Lung (tissue), 12 donors: ENCODE data around the gene LIME1. TPM values are rescaled to one million over a fixed set of nuclear protein-coding genes. Genes with fewer than 3 reads are reported as not detected.

Source experiments
- ATAC-seq: fragments of 200-7000 bp; cut with Tn5 transposase; one replicate; pipeline ENCODE4 v1.9.1; 2020; ENCODE audit warnings: moderate number of reproducible peaks; ENCODE audit not compliant: insufficient read depth, low FRiP score
- DNase-seq, 3 donors: peaks; one replicate each; pipeline ENCODE4 v3.0.0-alpha.2; 2013 to 2017
- H3K27ac ChIP-seq, 2 donors: one replicate each; pipeline ENCODE4 v1.5.1; 2013; ENCODE audit warnings: mild to moderate bottlenecking in 2 of 2, moderate library complexity in 2 of 2, control low read depth in 1 of 2, inconsistent platforms in 1 of 2, low read depth in 1 of 2, low read length in 1 of 2
- H3K27me3 ChIP-seq, 3 donors: one replicate each; pipeline ENCODE4 v1.5.1; 2013; ENCODE audit warnings: low read length in 2 of 3; ENCODE audit not compliant: control insufficient read depth in 3 of 3, insufficient read depth in 3 of 3
- H3K36me3 ChIP-seq, 4 donors: one replicate each; pipeline ENCODE4 v1.5.1; 2013; ENCODE audit warnings: low read length in 4 of 4, mild to moderate bottlenecking in 1 of 4, moderate library complexity in 1 of 4; ENCODE audit not compliant: control insufficient read depth in 4 of 4, insufficient read depth in 4 of 4
- H3K4me1 ChIP-seq, 5 donors: one replicate each; pipeline ENCODE4 v1.5.1; 2013; ENCODE audit warnings: low read length in 5 of 5, mild to moderate bottlenecking in 2 of 5, moderate library complexity in 1 of 5; ENCODE audit not compliant: control insufficient read depth in 5 of 5, insufficient read depth in 5 of 5
- H3K4me3 ChIP-seq: one replicate; pipeline ENCODE4 v1.5.1; 2013; ENCODE audit warnings: mild to moderate bottlenecking, control low read depth, moderate library complexity
- H3K9ac ChIP-seq, 2 donors: one replicate each; pipeline ENCODE4 v1.5.1; 2013; ENCODE audit warnings: low read length in 2 of 2, control low read depth in 1 of 2; ENCODE audit not compliant: insufficient read depth in 1 of 2
- H3K9me3 ChIP-seq, 4 donors: one replicate each; pipeline ENCODE4 v1.5.1; 2013; ENCODE audit warnings: low read length in 3 of 4, mild to moderate bottlenecking in 1 of 4, moderate library complexity in 1 of 4; ENCODE audit not compliant: control insufficient read depth in 4 of 4, insufficient read depth in 3 of 4
- CTCF ChIP-seq: IDR thresholded peaks from 2 replicates; pipeline ENCODE4 v1.5.1; 2012; ENCODE audit warnings: mild to moderate bottlenecking; ENCODE audit errors: control extremely low read depth, extremely low read depth
- WGBS, 2 donors: extraction: QIAGEN DNeasy Blood & Tissue Kit; methylation state at CpG; one replicate each; pipeline ENCODE4 v1.1.7; 2013; 5-methylcytosine and 5-hydroxymethylcytosine counted together
- polyA plus RNA-seq, 2 donors: library from polyadenylated mRNA; stranded (reverse); fragments of 200-250 nt; gene quantifications; one replicate each; pipeline ENCODE4 v1.2.1, GENCODE V29; 2013
- total RNA-seq, 2 donors: library from RNA; depleted of rRNA in 1 of 2; stranded (reverse); fragments of >200 nt in 1 of 2; gene quantifications; one replicate each; pipeline ENCODE4 v1.2.1, GENCODE V29; 2014 to 2021
- donor health status: control.
- donor health status: control.
- donor health status: Bipolar disorder and iron deficiency.
- donor health status: healthy.
- donor health status: DM: yes; HTN: yes; CAD: no.

The LIME1 gene
- total and polyA plus RNA-seq, 4 donors: 6.2 to 19.9 (median 10.2) TPM

DNA sequence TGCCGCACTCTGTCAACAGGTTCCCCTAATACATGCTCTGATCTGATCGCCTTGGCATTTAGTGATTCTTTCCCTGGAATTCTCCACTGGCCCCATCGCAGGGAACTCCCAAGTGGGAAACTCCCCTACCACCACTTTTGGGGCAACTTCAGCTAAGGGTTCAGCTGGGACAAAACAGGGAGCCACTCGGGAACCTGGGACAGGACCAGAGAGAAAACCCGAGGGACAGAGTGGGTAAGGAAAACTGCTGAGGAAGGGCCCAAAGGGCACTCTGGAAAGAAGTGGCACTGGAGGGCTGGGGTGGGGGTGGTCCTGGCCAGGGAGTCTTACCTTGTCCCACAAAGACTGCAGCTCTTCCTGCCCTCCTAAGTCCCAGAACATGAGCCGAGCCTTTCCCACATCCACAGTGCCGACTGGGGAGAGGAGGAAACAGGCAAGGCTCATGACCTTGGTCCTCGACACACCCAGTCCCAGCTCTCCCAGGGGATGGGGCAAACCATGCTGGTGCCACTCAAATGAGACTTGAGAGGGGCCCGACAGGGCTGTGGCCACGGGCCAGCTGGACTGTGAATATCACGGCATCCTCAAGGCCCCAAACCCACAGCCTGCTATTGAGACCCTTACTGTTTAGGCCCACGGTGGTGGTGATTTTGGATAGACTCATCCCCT lies 30.3 kb upstream of the LIME1 start:
- peak overlapping the region; percentile 94 to 95 for H3K27ac ChIP-seq
- peak overlapping the region; percentile 94 for H3K4me3 ChIP-seq
- H3K9me3 ChIP-seq: no peaks in the 10 kb centered on the region
- H3K36me3 ChIP-seq: peaks cover under 1 to 33% (median 13%) of the 10 kb centered on the region in 4 donors
- ATAC-seq (no peak), DNase-seq (no peak)
- TF ChIP-seq CTCF: no peak
- H3K4me1 ChIP-seq: peaks cover 0 to 16% (median 8%) of the 10 kb centered on the region in 5 donors
- H3K27me3 ChIP-seq: no peaks in the 10 kb centered on the region
- peak overlapping the region in 1 of 2 donors; percentile 68 for H3K9ac ChIP-seq
- WGBS, 2 donors: 80 to 92% methylated on average over 12 of the region's 12 CpGs

- 3 to 4% methylated on average over 56 of the region's 56 CpGs for WGBS, 2 donors
- Histone ChIP-seq H3K27ac (peak overlapping the region; percentile 94 to 95), H3K4me3 (peak overlapping the region; percentile 94), H3K36me3 (peaks cover 4 to 36% (median 18%) of the 10 kb centered on the region in 4 donors), H3K27me3 (no peaks in the 10 kb centered on the region), H3K9ac (peak overlapping the region; percentile 46 to 68), H3K4me1 (peaks cover 0 to 16% (median 8%) of the 10 kb centered on the region in 5 donors), H3K9me3 (no peaks in the 10 kb centered on the region)
- ATAC-seq: peak; percentile 44
- no peak for DNase-seq
- TF ChIP-seq CTCF: no peak
Measured at GRCh38 chr20:63706852-63707557, 29.5 kb upstream of the LIME1 start.

DNA sequence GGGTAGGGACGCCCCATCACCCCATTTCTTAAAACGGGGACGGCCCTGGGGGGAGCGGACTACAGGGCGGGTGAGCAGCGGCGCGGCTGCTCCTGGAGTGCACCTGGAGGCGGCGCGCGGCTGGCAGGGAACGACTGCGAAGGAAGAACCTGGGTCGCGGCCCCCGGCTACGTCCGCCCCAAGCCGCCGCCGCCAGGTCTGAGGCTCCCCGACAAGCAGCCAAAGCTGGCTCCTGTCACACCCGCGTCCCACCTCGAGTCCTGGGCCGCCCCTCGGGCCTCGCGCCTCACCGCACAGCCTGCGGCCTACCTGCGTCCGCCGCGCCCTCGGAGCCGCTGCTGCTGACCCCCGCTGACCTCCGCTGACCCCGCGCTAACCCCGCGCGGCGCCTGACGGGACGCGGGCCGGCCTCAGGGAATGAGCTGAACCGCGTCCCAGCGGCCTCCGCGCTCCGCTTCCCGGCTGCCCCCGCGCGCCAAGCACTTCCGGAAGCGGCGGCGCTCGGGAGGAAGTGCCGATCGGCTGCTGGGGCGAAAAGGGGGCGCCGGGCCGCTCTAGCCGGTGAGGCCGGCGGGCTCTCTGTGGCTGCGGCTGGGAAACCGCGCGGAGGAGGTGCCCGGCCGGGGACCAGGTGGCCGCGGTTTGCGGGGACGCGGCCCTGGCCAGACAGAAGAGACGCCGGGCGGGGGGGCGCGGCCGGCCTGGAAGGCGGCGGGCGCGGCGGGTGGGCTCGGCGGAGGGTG lies 28.7 kb upstream of the LIME1 start, which contains the start of the genes ARFRP1 and ZGPAT:
Gene ARFRP1 (minus strand): TSS at position 419 of the 743 bp plus-strand sequence. CDS start 885 bp downstream, outside the sequence.
Gene ZGPAT (plus strand): TSS at position 482 of the 743 bp plus-strand sequence. CDS start 542 bp downstream, outside the sequence.
- TF ChIP-seq CTCF: no peak
- Histone ChIP-seq H3K36me3 (peaks cover 6 to 36% (median 22%) of the 10 kb centered on the region in 4 donors), H3K9ac (peak within 1 kb of the TSS; percentile 46 to 68), H3K4me3 (peak within 1 kb of the TSS; percentile 94), H3K9me3 (no peaks in the 10 kb centered on the region), H3K4me1 (peaks cover 0 to 16% (median 8%) of the 10 kb centered on the region in 5 donors), H3K27me3 (no peaks in the 10 kb centered on the region), H3K27ac (peak within 1 kb of the TSS; percentile 94 to 95)
- 0 to 1% methylated on average over 83 to 98 of the region's 98 CpGs for WGBS, 2 donors
- ATAC-seq (peak; percentile 94), DNase-seq (peak; percentile 81 to 89 (median 84))
